ENCODE data around the gene MARCHF3. TPM values are rescaled to one million over a fixed set of nuclear protein-coding genes. Genes with fewer than 3 reads are reported as not detected.
A peak's percentile ranks its signal among the peaks of the same experiment; 100 is the strongest.
"Not testable (repeated sequence)": the region's sequence is repeated elsewhere in the genome, so short reads cannot be mapped to it uniquely, and the experiment has no call there.

Gene MARCHF3
- total RNA-seq, 1 experiment from 2014 or later: 32.5 TPM

DNA sequence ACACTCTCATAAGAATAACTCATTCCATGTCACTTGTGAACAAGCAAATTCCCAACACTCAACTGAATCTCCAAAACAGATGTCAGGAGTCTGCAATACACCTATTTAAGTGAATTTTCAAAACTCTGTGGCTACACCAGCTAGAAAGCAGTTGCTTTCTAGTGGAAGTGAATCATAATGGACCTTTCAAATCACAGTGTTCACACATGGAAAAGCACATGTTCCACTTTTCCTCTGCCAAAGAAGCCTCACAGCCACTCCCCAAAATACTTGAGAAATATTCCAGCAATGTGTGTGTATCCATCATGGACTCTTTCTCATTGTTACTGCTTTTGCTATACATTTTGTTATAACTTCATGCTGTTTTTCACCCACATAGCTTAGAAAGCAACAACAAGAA, 17.4 kb downstream of the MARCHF3 start:
- DNase-seq (ENCODE audit: low spot score): no peak

DNA sequence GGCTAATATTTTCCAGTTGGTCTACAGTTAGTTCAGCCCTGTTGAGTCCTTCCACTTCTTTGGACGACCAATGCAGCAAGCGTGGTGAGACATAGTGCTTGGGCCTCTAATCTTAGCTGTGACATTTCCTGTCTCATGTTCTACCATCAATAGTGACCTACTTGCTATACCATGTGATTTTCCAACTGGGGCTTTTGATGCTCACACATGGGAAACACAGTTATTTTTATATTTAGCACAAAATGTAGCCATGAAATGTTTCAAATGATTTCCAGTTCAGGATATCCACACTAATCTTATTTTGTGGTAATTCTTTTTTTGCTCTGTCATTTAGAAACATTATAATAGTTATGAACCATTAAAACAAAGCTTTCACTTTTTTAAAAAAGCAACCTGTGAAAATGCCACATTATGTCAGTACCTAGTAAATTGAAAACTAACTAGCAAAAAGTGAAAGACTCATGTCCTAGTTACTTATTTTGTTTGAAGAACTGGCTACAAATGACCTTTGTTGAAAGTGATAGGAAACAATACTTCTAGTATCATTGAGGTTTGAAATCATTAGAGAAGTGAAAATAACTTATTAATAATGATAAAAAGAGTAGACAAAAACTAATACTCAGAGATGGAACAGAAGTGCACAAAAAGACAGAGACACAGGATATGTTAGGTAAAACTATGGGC, 18.3 kb downstream of the MARCHF3 start:
- no peak for DNase-seq (ENCODE audit: low spot score)

DNA sequence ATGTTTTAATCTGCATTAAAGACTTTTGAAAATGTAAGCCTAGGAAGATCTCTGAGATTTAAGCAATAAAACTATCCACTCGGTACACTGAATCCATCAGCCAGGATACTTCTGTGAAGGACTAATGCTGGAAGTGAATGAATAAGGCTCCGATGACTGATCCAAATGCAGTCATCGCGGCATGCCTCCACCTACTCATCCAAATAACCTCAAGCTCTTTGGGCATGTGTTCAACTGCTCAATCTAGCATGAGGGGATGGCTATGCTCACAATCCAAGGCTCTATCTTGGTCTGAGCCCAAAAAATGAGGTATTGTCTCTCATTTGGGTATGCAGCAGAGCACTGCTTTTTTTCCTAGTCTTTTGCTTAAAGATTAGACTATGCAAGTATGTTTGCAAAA, 19.2 kb downstream of the MARCHF3 start:
- DNase-seq (ENCODE audit: low spot score): no peak

- DNase-seq (ENCODE audit: low spot score): no peak
Observed at GRCh38 chr5:127010362-127010761, 20.0 kb downstream of the MARCHF3 start.

DNA sequence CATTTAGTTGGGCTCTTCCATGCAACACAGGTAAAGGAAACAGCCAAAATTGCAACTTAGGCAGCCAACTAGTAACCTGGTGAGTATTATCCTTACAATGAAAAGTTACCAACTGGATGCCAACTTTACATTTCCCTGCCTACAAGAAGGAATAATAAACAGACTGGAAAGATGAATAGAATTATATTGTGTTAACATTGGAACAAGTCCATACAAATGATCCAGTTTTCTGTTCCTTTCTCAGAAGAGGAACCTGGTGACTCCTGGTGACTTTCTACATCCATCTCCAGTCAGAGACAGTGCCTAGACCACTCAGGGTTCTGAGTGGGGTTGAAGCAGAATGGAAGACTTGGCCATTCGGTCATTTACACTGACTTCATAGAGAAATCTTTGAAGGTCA, 20.6 kb downstream of the MARCHF3 start:
- no peak for DNase-seq (ENCODE audit: low spot score)

GRCh38 chr5:127008300-127008975, 21.9 kb downstream of the MARCHF3 start:
- no peak for DNase-seq (ENCODE audit: low spot score)

- DNase-seq (ENCODE audit: low spot score): no peak
Observed at GRCh38 chr5:127007522-127007921, 22.8 kb downstream of the MARCHF3 start.

DNA sequence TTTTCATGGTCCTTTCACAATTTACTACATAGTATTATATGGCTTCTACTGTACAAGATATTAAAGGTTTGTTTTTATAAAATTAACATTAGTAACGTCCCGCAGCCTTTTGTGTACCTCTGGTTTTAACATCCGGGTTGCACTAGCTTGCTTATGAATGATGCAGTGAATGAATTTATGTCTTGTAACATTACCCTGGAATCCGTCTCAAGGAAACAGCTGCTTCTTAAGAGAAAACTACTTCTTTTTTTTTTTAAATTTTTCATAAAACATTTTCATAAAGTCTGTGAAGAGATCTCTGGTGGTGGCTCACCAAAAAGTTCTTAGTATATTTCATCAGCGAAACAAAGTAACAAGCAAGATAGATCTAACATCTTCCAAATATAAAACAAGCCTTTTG, 23.6 kb downstream of the MARCHF3 start:
- DNase-seq (ENCODE audit: low spot score): no peak

- not testable (repeated sequence) for DNase-seq (ENCODE audit: low spot score)
Observed at GRCh38 chr5:127005282-127005681, 25.1 kb downstream of the MARCHF3 start.

GRCh38 chr5:127004721-127005120, 25.6 kb downstream of the MARCHF3 start:
- no peak for DNase-seq (ENCODE audit: low spot score)

GRCh38 chr5:127003798-127004495, 26.4 kb downstream of the MARCHF3 start:
- peak; percentile 81 for DNase-seq (ENCODE audit: low spot score)

GRCh38 chr5:127002390-127002789, 28.0 kb downstream of the MARCHF3 start:
- DNase-seq (ENCODE audit: low spot score): no peak

DNA sequence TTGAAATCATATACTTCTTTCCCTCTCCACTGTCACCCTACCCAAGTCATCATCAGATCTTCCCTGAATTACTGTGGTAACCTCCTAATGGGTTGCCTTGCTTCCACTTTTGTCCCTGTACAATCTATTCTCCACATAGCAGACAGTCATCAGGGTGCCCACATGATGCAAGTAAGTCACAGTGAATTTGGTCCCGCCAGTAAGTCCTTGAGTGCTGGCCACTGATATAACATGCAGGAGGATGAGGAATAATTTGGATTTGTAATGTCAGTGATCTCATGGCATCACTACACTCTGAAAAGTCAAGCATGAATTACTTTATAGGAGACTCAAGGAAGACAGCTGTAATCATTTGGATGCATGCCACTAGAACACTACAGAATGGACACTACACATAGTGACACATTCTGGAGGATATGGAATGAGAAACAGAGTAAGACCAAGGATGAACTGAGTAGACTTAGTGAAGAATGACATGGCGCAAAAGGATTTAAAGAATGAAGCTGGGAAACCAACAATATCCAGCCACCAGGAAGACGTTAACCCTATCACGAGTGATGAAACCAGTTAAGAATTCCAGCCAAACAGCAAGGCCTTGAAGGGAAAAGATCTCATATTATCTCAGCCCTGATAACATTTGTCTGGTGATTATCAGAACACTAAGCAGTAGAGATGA, 28.6 kb downstream of the MARCHF3 start:
- DNase-seq (ENCODE audit: low spot score): no peak

- no peak for DNase-seq (ENCODE audit: low spot score)
Observed at GRCh38 chr5:126998895-126999570, 31.3 kb downstream of the MARCHF3 start.

DNA sequence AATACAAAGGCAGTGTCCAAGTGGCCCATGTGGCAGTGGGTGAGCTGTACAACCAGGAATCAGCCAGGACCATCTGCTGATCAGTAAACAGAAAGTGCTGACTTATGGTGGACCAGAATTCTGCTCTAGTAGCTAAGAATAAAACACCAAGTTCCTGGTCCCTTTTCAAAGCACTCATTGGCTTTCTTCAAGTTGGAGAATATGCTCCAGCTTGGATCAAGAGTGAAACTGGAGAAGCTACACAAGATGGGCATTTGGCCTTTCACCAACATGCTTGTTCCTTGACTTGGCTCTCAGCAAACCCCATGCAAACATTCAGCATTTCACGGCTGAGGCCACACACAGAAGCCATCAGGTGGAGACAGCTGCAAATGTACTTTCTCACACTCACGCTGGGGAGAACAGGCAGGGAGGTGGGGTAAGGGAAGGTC, 32.1 kb downstream of the MARCHF3 start:
- DNase-seq (ENCODE audit: low spot score): peak; percentile 18

DNA sequence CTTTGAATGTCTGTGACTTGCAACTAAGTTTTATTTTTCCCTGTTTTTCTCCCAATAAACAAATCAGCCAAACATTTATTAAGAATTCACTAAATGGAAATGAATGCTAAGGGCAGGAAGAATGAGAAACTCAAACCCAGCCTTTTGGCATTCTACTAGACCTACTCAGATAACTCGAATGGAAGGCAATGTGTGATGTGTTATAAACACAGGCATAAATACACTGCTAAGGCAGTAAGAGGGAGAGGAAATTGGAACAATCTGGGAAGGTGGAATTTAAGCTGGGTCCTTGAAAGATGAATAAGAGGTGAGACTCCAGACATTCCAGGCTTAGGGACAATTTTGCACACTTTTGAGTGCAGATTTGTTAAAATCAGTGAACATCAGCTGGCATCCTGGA, 34.7 kb downstream of the MARCHF3 start:
- no peak for DNase-seq (ENCODE audit: low spot score)

DNA sequence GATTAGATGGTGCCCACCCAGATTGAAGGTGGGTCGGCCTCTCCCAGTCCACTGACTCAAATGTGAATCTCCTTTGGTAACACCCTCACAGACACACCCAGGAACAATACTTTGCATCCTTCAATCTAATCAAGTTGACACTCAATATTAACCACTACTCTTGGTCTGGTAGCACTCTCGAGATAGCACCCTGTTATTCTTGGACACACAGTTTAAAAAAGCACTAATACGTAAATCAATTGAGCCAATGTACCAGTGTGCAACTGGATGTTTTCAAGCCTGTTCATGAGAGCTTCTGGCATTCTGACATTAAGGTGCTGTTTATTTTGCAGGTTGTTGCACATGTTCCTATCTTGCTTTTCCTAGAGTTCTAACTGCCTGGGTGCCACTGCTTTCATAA, 35.3 kb downstream of the MARCHF3 start:
- DNase-seq (ENCODE audit: low spot score): no peak

GRCh38 chr5:126994485-126994884, 35.9 kb downstream of the MARCHF3 start:
- DNase-seq (ENCODE audit: low spot score): no peak

DNA sequence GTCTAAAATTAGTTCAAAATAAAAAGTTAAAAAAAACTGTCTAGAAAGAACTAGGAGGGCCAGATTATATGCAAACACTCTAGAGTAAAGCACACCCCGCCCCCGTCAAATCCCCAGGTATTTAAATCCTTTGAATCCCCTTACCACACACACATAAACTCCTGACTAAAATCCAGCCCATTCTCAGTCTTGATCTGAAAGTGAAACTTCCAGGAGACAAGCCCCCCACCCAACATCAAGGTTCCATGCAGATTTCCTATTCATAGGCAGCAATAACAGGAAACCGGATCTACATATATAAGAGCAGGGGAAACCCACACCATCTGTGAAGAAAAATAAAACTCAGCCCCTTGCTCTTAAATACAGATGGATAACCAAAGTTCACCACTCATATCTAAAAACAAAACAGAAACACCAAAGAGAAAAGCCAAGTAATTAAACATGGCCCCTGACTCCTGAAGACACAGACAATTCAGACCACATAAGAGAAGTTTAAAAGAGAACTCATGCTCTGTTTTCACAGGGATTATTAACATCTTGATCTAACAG, 42.3 kb downstream of the MARCHF3 start:
- no peak for DNase-seq (ENCODE audit: low spot score)

DNA sequence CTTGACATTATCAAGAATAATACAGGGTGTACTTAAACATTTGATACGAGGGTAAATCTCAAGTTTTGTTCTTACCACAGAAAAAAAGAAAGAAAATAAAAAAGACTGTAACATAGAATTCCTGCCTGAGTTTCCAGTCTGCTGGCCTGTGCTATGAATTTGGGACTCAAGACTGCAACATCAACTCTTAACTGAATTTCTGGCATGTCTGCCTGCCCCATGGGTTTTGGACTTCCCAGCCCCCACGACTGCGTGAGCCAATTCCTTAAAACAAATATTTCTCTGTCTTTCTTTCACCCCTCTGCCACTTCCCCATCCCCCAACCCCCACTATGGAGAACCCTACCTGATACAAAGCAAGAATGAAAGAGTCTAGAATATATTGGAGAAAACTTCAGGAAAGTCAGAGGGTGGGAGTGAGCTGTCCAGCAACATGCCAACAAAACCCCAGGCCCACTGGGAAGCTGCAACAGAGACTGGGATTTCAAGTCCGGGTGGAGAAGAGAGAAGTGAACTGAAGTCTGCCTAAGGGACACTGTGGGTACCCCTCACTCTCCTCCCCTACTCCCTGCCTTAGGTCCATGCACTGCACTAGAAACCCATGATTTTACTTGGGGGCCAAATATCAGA, 43.0 kb downstream of the MARCHF3 start:
- DNase-seq (ENCODE audit: low spot score): no peak

GRCh38 chr5:126984632-126985031, 45.7 kb downstream of the MARCHF3 start:
- DNase-seq (ENCODE audit: low spot score): no peak
